CD14-positive monocyte (primary cell): Measurements from ENCODE around the gene APP. TPM values are rescaled to one million over a fixed set of nuclear protein-coding genes. Genes with fewer than 3 reads are reported as not detected.
A peak's percentile ranks its signal among the peaks of the same experiment; 100 is the strongest.

ENCODE experiments used
- DNase-seq, 3 donors: peaks; one replicate each; pipeline ENCODE4 v3.0.0-alpha.2; 2011 to 2022
- H2AFZ ChIP-seq: 2 replicates; pipeline ENCODE4 v1.6.0; 2012; ENCODE audit warnings: mild to moderate bottlenecking, low read depth, low read length, inconsistent platforms; ENCODE audit not compliant: insufficient read depth, poor library complexity, severe bottlenecking
- H3K27ac ChIP-seq, 2 donors: 1 replicate in 1 of 2; 2 replicates in 1 of 2; pipeline ENCODE4 v1.5.1; 2012 to 2013; ENCODE audit warnings: low read length in 2 of 2, control low read depth in 1 of 2, inconsistent platforms in 1 of 2, low read depth in 1 of 2, mild to moderate bottlenecking in 1 of 2
- H3K27me3 ChIP-seq, 2 donors: one replicate each; pipeline versions ENCODE4 v1.6.0 to v1.6.1; 2011 to 2013; ENCODE audit warnings: low read length in 2 of 2; ENCODE audit not compliant: control insufficient read depth in 2 of 2, insufficient read depth in 2 of 2
- H3K36me3 ChIP-seq, 2 donors: replicated peaks in 1 of 2; 1 replicate in 1 of 2; 2 replicates in 1 of 2; pipeline versions ENCODE4 v1.5.1 to v1.6.1; 2012 to 2013; ENCODE audit warnings: low read length in 2 of 2, control low read depth in 1 of 2, inconsistent platforms in 1 of 2, mild to moderate bottlenecking in 1 of 2; ENCODE audit not compliant: insufficient read depth in 2 of 2, control insufficient read depth in 1 of 2
- H3K4me1 ChIP-seq, 2 donors: 1 replicate in 1 of 2; 2 replicates in 1 of 2; pipeline versions ENCODE4 v1.5.1 to v1.6.1; 2012 to 2013; ENCODE audit warnings: low read length in 2 of 2, control low read depth in 1 of 2, inconsistent platforms in 1 of 2, mild to moderate bottlenecking in 1 of 2, moderate library complexity in 1 of 2; ENCODE audit not compliant: insufficient read depth in 2 of 2, control insufficient read depth in 1 of 2
- H3K4me2 ChIP-seq: replicated peaks from 2 replicates; pipeline ENCODE3; 2012; ENCODE audit warnings: low read length, moderate library complexity, mild to moderate bottlenecking; ENCODE audit not compliant: poor library complexity, severe bottlenecking; ENCODE audit errors: extremely low read depth
- H3K4me3 ChIP-seq, 3 experiments: fragments of 200-600 bp in 1 of 3; sonication (generic) in 1 of 3; replicated peaks in 1 of 3; 1 replicate in 2 of 3; 2 replicates in 1 of 3; pipeline ENCODE4 v1.5.1; 2011 to 2013; ENCODE audit warnings: low read length in 3 of 3, mild to moderate bottlenecking in 3 of 3, control low read depth in 2 of 3, low read depth in 2 of 3, inconsistent platforms in 1 of 3, moderate library complexity in 1 of 3
- H3K79me2 ChIP-seq: 2 replicates; pipeline ENCODE4 v1.6.0; 2012; ENCODE audit warnings: mild to moderate bottlenecking, control low read depth, inconsistent platforms, low read length, moderate library complexity; ENCODE audit not compliant: insufficient read depth
- H3K9ac ChIP-seq: 2 replicates; pipeline ENCODE4 v1.6.0; 2017; ENCODE audit warnings: low read length, mild to moderate bottlenecking; ENCODE audit not compliant: insufficient read depth, poor library complexity, severe bottlenecking
- H3K9me3 ChIP-seq, 2 donors: replicated peaks in 1 of 2; 1 replicate in 1 of 2; 2 replicates in 1 of 2; pipeline versions ENCODE4 v1.5.1 to v1.6.1; 2012 to 2013; ENCODE audit warnings: low read length in 2 of 2, control low read depth in 1 of 2; ENCODE audit not compliant: control insufficient read depth in 1 of 2, insufficient read depth in 1 of 2
- H4K20me1 ChIP-seq: 2 replicates; pipeline ENCODE4 v1.6.0; 2012; ENCODE audit warnings: mild to moderate bottlenecking, low read length, control low read depth, moderate library complexity; ENCODE audit not compliant: insufficient read depth
- H3K27ac Mint-ChIP-seq, 7 donors: one replicate each; pipeline ENCODE4 v1.8.0; 2020; ENCODE audit warnings: mild to moderate bottlenecking in 7 of 7, mixed read lengths in 7 of 7, moderate library complexity in 6 of 7, inconsistent platforms in 2 of 7
- H3K27me3 Mint-ChIP-seq, 3 donors: one replicate each; pipeline ENCODE4 v1.8.0; 2021 to 2022; ENCODE audit warnings: low read depth in 3 of 3, mild to moderate bottlenecking in 3 of 3, mixed read lengths in 3 of 3, moderate library complexity in 3 of 3, inconsistent platforms in 1 of 3
- H3K36me3 Mint-ChIP-seq, 2 donors: one replicate each; pipeline ENCODE4 v1.8.0; 2020; ENCODE audit warnings: mixed read lengths in 2 of 2, inconsistent platforms in 1 of 2, mild to moderate bottlenecking in 1 of 2
- H3K4me1 Mint-ChIP-seq: one replicate; pipeline ENCODE4 v1.8.0; 2020; ENCODE audit warnings: mild to moderate bottlenecking, mixed read lengths
- H3K4me3 Mint-ChIP-seq, 2 donors: one replicate each; pipeline ENCODE4 v1.8.0; 2020; ENCODE audit warnings: mild to moderate bottlenecking in 2 of 2, mixed read lengths in 2 of 2, moderate library complexity in 1 of 2
- H3K9me3 Mint-ChIP-seq, 7 donors: one replicate each; pipeline ENCODE4 v1.8.0; 2020 to 2022; ENCODE audit warnings: mixed read lengths in 7 of 7, mild to moderate bottlenecking in 6 of 7, moderate library complexity in 6 of 7, inconsistent platforms in 2 of 7
- CTCF ChIP-seq: fragments of 200-600 bp; IDR thresholded peaks from one replicate; pipeline ENCODE4 v1.8.0; 2022; ENCODE audit warnings: antibody characterized with exemption, mild to moderate bottlenecking
- WGBS: methylation state at CpG from one replicate; pipeline ENCODE4 v1.1.5; 2013; ENCODE audit warnings: missing lambda C conversion rate; ENCODE audit not compliant: insufficient coverage; 5-methylcytosine and 5-hydroxymethylcytosine counted together
- intact Hi-C, 2 donors: fragments of 100-400 bp; cut with micrococcal nuclease; formaldehyde crosslinking; loops; one replicate each; pipeline versions ENCODE4 v1.15.0 to v1.15.1; 2023
- polyA plus RNA-seq, 3 donors: library from polyadenylated mRNA; depleted of rRNA in 1 of 3; unstranded in 2 of 3; stranded (reverse) in 1 of 3; fragments of 300-500 nt in 2 of 3; fragments of >200 nt in 1 of 3; fragmentation: Illumina TruSeq in 2 of 3; gene quantifications; 1 replicate in 2 of 3; 2 replicates in 1 of 3; pipeline ENCODE4 v1.2.3, GENCODE V29; 2012 to 2021

APP gene
- polyA plus RNA-seq, 3 donors: 28.0 to 118 (median 35.1) TPM

GRCh38 chr21:26112975-26113374 lies 57.6 kb downstream of the APP start:
- H3K79me2 ChIP-seq: peaks cover 36% of the 10 kb centered on the region

GRCh38 chr21:26112127-26112742 lies 58.3 kb downstream of the APP start:
- Histone ChIP-seq H3K36me3 (peaks cover 11 to 42% of the 10 kb centered on the region in 2 donors), H3K4me3 (no peak overlapping the region), H3K4me2 (no peak overlapping the region), H3K27ac (no peak overlapping the region), H3K9me3 (no peaks in the 10 kb centered on the region), H3K79me2 (peaks cover 38% of the 10 kb centered on the region), H4K20me1 (peaks cover 9% of the 10 kb centered on the region), H3K4me1 (peaks cover under 1 to 1% of the 10 kb centered on the region in 2 donors), H3K27me3 (no peaks in the 10 kb centered on the region), H2AFZ (no peak overlapping the region), H3K9ac (no peak overlapping the region)
- no peak for TF ChIP-seq CTCF
- H3K4me3 Mint-ChIP-seq: no peak overlapping the region
- DNase-seq: no peak
- intact Hi-C loops: no loop called here
- peaks cover 7% of the 10 kb centered on the region for H3K4me1 Mint-ChIP-seq
- H3K36me3 Mint-ChIP-seq: peaks cover 22 to 33% of the 10 kb centered on the region in 2 donors
- H3K9me3 Mint-ChIP-seq: no peaks in the 10 kb centered on the region
- WGBS: no CpG with 5 or more reads among the region's 7 CpGs
- H3K27me3 Mint-ChIP-seq: no peaks in the 10 kb centered on the region
- peak overlapping the region in 1 of 7 donors; percentile 20 for H3K27ac Mint-ChIP-seq

More at GRCh38 chr21:26112975-26113374, 57.6 kb downstream of the APP start:
- Mint-ChIP-seq H3K4me1 (peaks cover 15% of the 10 kb centered on the region), H3K4me3 (no peak overlapping the region), H3K36me3 (peaks cover 17 to 29% of the 10 kb centered on the region in 2 donors), H3K27me3 (no peaks in the 10 kb centered on the region), H3K27ac (no peak overlapping the region), H3K9me3 (no peaks in the 10 kb centered on the region)
- H2AFZ ChIP-seq: no peak overlapping the region
- DNase-seq: no peak
- H4K20me1 ChIP-seq: peaks cover 9% of the 10 kb centered on the region
- no peaks in the 10 kb centered on the region for H3K9me3 ChIP-seq
- 100% methylated on average over 1 of the region's 3 CpGs for WGBS
- intact Hi-C loops: no loop called here
- no peak for TF ChIP-seq CTCF
- no peak overlapping the region for H3K27ac ChIP-seq
- H3K9ac ChIP-seq: no peak overlapping the region
- H3K4me1 ChIP-seq: peaks cover 8 to 9% of the 10 kb centered on the region in 2 donors
- no peaks in the 10 kb centered on the region for H3K27me3 ChIP-seq
- H3K4me3 ChIP-seq: no peak overlapping the region
- H3K4me2 ChIP-seq: no peak overlapping the region
- peaks cover 11 to 34% of the 10 kb centered on the region in 2 donors for H3K36me3 ChIP-seq
